ENCODE data around the gene AK8. TPM values are rescaled to one million over a fixed set of nuclear protein-coding genes. Genes with fewer than 3 reads are reported as not detected.

Gene AK8
- total RNA-seq, 6 experiments from 2014 or later, result 0.12 TPM; not detected in 4

DNA sequence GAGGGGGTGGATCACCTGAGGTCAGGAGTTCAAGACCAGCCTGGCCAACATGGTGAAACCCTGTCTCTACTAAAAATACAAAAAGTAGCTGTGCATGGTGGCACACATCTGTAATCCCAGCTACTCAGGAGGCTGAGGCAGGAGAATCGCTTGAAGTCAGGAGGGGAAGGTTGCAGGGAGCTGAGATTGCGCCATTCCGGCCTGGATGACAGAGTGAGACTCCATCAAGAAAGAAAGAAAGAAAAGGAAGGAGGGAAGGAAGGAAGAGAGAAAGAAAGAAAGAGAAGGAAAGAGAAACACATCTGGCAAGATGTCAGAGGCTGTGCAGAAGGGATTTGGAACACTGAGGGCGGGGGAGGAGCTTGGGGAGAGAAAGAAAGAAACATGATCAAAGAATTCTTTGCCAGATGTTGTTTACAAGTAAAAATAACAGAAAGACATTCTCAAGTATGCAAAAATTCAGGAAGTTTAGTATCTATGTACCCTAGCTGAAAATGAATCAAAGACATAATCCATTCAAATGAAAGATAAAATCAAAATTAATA, 93.7 kb downstream of the AK8 start:
- Histone ChIP-seq H3K27ac (no peak overlapping the region), H3K27me3 (no peaks in the 10 kb centered on the region), H3K4me1 (no peaks in the 10 kb centered on the region), H3K9me3 (no peaks in the 10 kb centered on the region), H3K36me3 (no peaks in the 10 kb centered on the region), H3K4me3 (no peak overlapping the region)
- 83% methylated on average over 4 of the region's 4 CpGs for WGBS (ENCODE audit: insufficient coverage, low coverage, low lambda C conversion rate, missing lambda C conversion rate)
- ATAC-seq (no peak), DNase-seq (no peak)
- intact Hi-C loops (cut with DNase I), result no loop called here
- TF ChIP-seq CTCF (IDR thresholded peaks at IDR 0.05), result no peak
- TF ChIP-seq POLR2A (IDR thresholded peaks at IDR 0.05), result no peak

DNA sequence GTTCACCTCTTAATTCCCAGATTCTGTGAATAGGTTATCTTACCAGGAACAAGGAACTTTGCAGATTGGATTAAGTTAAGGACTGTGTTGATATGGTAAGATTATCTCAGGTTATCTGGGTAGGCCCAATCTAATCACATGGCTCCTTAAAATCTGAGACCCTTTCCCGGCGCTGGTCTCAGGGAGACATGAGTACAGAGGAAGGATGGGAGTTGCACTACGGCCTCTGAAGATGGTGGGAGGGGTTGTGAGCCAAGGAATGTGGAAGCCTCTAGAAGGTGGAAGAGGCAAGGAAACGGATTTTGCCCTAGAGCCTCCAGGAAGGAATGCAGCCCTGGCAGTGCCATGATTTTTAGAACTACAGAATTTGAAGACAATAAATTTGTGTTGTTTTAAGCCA, 95.1 kb downstream of the AK8 start:
- no peaks in the 10 kb centered on the region for H3K4me1 ChIP-seq
- no peaks in the 10 kb centered on the region for H3K27me3 ChIP-seq
- 60% methylated on average over 4 of the region's 4 CpGs for WGBS (ENCODE audit: insufficient coverage, low coverage, low lambda C conversion rate, missing lambda C conversion rate)
- ATAC-seq, result no peak
- TF ChIP-seq POLR2A (IDR thresholded peaks at IDR 0.05) (no peak), CTCF (IDR thresholded peaks at IDR 0.05) (no peak)
- no peak for DNase-seq
- no peaks in the 10 kb centered on the region for H3K36me3 ChIP-seq
- no peak overlapping the region for H3K27ac ChIP-seq
- no peaks in the 10 kb centered on the region for H3K9me3 ChIP-seq
- intact Hi-C loops (cut with DNase I), result no loop called here
- no peak overlapping the region for H3K4me3 ChIP-seq

DNA sequence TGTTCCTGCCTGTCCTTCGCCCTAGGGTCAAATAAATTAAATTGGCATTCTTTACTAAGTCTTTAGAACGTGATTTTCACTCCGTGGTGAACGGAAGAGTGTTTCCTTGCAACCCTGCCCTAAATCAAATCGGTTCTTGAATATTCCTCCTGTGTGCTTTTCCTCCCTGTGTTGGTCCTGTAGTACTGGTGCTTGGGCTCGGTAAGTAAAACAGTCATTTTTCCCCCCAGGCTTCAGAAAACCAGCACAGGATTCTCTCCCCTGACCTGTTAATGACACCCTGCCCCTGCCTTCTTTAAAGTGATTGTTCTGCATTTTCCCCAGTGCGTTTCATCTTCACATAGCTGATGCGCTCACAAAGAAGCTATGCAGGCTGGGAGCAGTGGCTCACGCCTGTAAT, 96.0 kb downstream of the AK8 start:
- Histone ChIP-seq H3K36me3 (no peaks in the 10 kb centered on the region), H3K4me3 (no peak overlapping the region), H3K27me3 (no peaks in the 10 kb centered on the region), H3K9me3 (no peaks in the 10 kb centered on the region), H3K27ac (no peak overlapping the region), H3K4me1 (no peaks in the 10 kb centered on the region)
- no peak for ATAC-seq
- WGBS (ENCODE audit: insufficient coverage, low coverage, low lambda C conversion rate, missing lambda C conversion rate), result 44% methylated on average over 9 of the region's 9 CpGs
- intact Hi-C loops (cut with DNase I), result no loop called here
- no peak for DNase-seq
- no peak for TF ChIP-seq POLR2A (IDR thresholded peaks at IDR 0.05)
- TF ChIP-seq CTCF (IDR thresholded peaks at IDR 0.05), result no peak

- H3K4me3 ChIP-seq, result no peak overlapping the region
- ATAC-seq (no peak), DNase-seq (no peak)
- 21% methylated on average over 6 of the region's 8 CpGs for WGBS (ENCODE audit: insufficient coverage, low coverage, low lambda C conversion rate, missing lambda C conversion rate)
- H3K4me1 ChIP-seq, result no peaks in the 10 kb centered on the region
- no peaks in the 10 kb centered on the region for H3K27me3 ChIP-seq
- TF ChIP-seq POLR2A (IDR thresholded peaks at IDR 0.05) (no peak), CTCF (IDR thresholded peaks at IDR 0.05) (no peak)
- H3K9me3 ChIP-seq, result no peaks in the 10 kb centered on the region
- intact Hi-C loops (cut with DNase I), result no loop called here
- H3K36me3 ChIP-seq, result no peaks in the 10 kb centered on the region
- no peak overlapping the region for H3K27ac ChIP-seq
These were observed 97.7 kb downstream of the AK8 start for GRCh38 chr9:132780230-132781007.

All from right lobe of liver (tissue), 6 donors.